WTC11 (cell line): ENCODE data around the gene ADAM8. TPM values are rescaled to one million over a fixed set of nuclear protein-coding genes. Genes with fewer than 3 reads are reported as not detected.

ENCODE experiments used
- ATAC-seq: fragments of 200-7000 bp; cut with Tn5 transposase; 2 replicates; pipeline ENCODE4 v1.10.0; 2021; ENCODE audit warnings: mild to moderate bottlenecking, moderate library complexity
- CTCF ChIA-PET: fragments of 300-600 bp; sonication (Branson Sonifier 250); formaldehyde crosslinking; loops from one replicate; lab custom pipeline; 2021; ENCODE audit warnings: antibody characterized with exemption; lab: Charles Lee
- POLR2A ChIA-PET: fragments of 350-600 bp; sonication (Branson Sonifier 250); formaldehyde crosslinking; loops from one replicate; lab custom pipeline; 2021; ENCODE audit warnings: antibody characterized with exemption; lab: Charles Lee
- DNase-seq: peaks from one replicate; pipeline ENCODE4 v3.0.0; 2021; ENCODE audit warnings: low spot score
- H3K27ac Mint-ChIP-seq: 2 replicates; pipeline ENCODE4 v1.8.0; 2021; ENCODE audit warnings: mixed read lengths
- H3K27me3 Mint-ChIP-seq: 2 replicates; pipeline ENCODE4 v1.8.0; 2021; ENCODE audit warnings: low read depth, mild to moderate bottlenecking, moderate library complexity, mixed read lengths
- H3K36me3 Mint-ChIP-seq: 2 replicates; pipeline ENCODE4 v1.8.0; 2021; ENCODE audit warnings: mixed read lengths
- H3K4me1 Mint-ChIP-seq: 2 replicates; pipeline ENCODE4 v1.8.0; 2022; ENCODE audit warnings: mixed read lengths
- H3K4me3 Mint-ChIP-seq: 2 replicates; pipeline ENCODE4 v1.8.0; 2021; ENCODE audit warnings: mild to moderate bottlenecking, moderate library complexity, mixed read lengths
- H3K9me3 Mint-ChIP-seq: 2 replicates; pipeline ENCODE4 v1.8.0; 2021; ENCODE audit warnings: mixed read lengths
- ATF3 ChIP-seq: sonication (generic); formaldehyde crosslinking; conservative IDR thresholded peaks from 2 replicates; pipeline ENCODE4 v1.8.1; 2022; ENCODE audit warnings: mild to moderate bottlenecking, missing genetic modification reagents
- CREB1 ChIP-seq: sonication (generic); formaldehyde crosslinking; IDR thresholded peaks from 2 replicates; pipeline ENCODE4 v1.8.0; 2023; ENCODE audit warnings: mild to moderate bottlenecking, missing genetic modification reagents
- CREM ChIP-seq: sonication (generic); formaldehyde crosslinking; IDR thresholded peaks from 2 replicates; pipeline ENCODE4 v1.8.1; 2022; ENCODE audit warnings: mild to moderate bottlenecking, missing genetic modification reagents, moderate library complexity
- E2F4 ChIP-seq: sonication (generic); formaldehyde crosslinking; IDR thresholded peaks from 2 replicates; pipeline ENCODE4 v1.8.1; 2022; ENCODE audit warnings: low read depth, mild to moderate bottlenecking, moderate library complexity, missing genetic modification reagents, borderline replicate concordance
- FOXP1 ChIP-seq: sonication (generic); formaldehyde crosslinking; IDR thresholded peaks from 2 replicates; pipeline ENCODE4 v1.8.0; 2022; ENCODE audit warnings: missing genetic modification reagents, mild to moderate bottlenecking, moderate library complexity, borderline replicate concordance
- GABPB1 ChIP-seq: sonication (generic); formaldehyde crosslinking; IDR thresholded peaks from 2 replicates; pipeline ENCODE4 v1.8.1; 2023; ENCODE audit warnings: mild to moderate bottlenecking, missing genetic modification reagents
- GTF2I ChIP-seq: fragments of 250-450 bp; sonication (Bioruptor Pico); conservative IDR thresholded peaks from 2 replicates; pipeline ENCODE4 v1.4.0; 2021; ENCODE audit warnings: mild to moderate bottlenecking
- HMGA2 ChIP-seq: fragments of 250-450 bp; sonication (Bioruptor Pico); IDR thresholded peaks from 2 replicates; pipeline ENCODE4 v1.4.0; 2021; ENCODE audit warnings: mild to moderate bottlenecking, moderate library complexity
- KAT7 ChIP-seq: sonication (generic); formaldehyde crosslinking; IDR thresholded peaks from 2 replicates; pipeline ENCODE4 v1.8.1; 2023; ENCODE audit warnings: missing genetic modification reagents, mild to moderate bottlenecking, borderline replicate concordance
- MLX ChIP-seq: sonication (generic); formaldehyde crosslinking; IDR thresholded peaks from 2 replicates; pipeline ENCODE4 v1.8.1; 2023; ENCODE audit warnings: mild to moderate bottlenecking, missing genetic modification reagents, moderate library complexity
- NFYB ChIP-seq: sonication (generic); formaldehyde crosslinking; conservative IDR thresholded peaks from 2 replicates; pipeline ENCODE4 v1.8.0; 2022; ENCODE audit warnings: low read depth, missing genetic modification reagents
- RELA ChIP-seq: sonication (generic); formaldehyde crosslinking; IDR thresholded peaks from 2 replicates; pipeline ENCODE4 v1.8.1; 2022; ENCODE audit warnings: missing genetic modification reagents, mild to moderate bottlenecking, borderline replicate concordance
- SP1 ChIP-seq: sonication (generic); formaldehyde crosslinking; conservative IDR thresholded peaks from 2 replicates; pipeline ENCODE4 v1.8.1; 2022; ENCODE audit warnings: missing genetic modification reagents
- TP53 ChIP-seq: sonication (generic); formaldehyde crosslinking; IDR thresholded peaks from 2 replicates; pipeline ENCODE4 v1.8.1; 2023; ENCODE audit warnings: mild to moderate bottlenecking, missing genetic modification reagents
- ZNF219 ChIP-seq: sonication (generic); formaldehyde crosslinking; IDR thresholded peaks from 2 replicates; pipeline ENCODE4 v1.8.0; 2023; ENCODE audit warnings: missing genetic modification reagents, mild to moderate bottlenecking, borderline replicate concordance
- ZSCAN18 ChIP-seq: fragments of 250-450 bp; sonication (Bioruptor Pico); IDR thresholded peaks from 2 replicates; pipeline ENCODE4 v2.1.2; 2022; ENCODE audit warnings: mild to moderate bottlenecking, moderate library complexity
- total RNA-seq: library from RNA; stranded (reverse); gene quantifications from 3 replicates; pipeline ENCODE4 v1.2.3, GENCODE V29; 2021
- TF ChIP-seq, protein P1 (sequence below): fragments of 250-450 bp; sonication (Bioruptor Pico); IDR thresholded peaks from 2 replicates; pipeline ENCODE4 v1.9.0; 2021; ENCODE audit warnings: mild to moderate bottlenecking, borderline replicate concordance
- TF ChIP-seq, protein P2 (sequence below): sonication (generic); formaldehyde crosslinking; IDR thresholded peaks from 2 replicates; pipeline ENCODE4 v1.8.1; 2022; ENCODE audit warnings: mild to moderate bottlenecking, missing genetic modification reagents, moderate library complexity, borderline replicate concordance

ADAM8 gene
- total RNA-seq, 1 experiment from 2014 or later: 7.2 TPM

GRCh38 chr10:133312769-133313145 is 36.1 kb upstream of the ADAM8 start:
- DNase-seq: no peak
- ChIA-PET CTCF (no interaction called here), POLR2A (no interaction called here)
- no peaks in the 10 kb centered on the region; the same call in 1 of the 2 replicates for H3K9me3 Mint-ChIP-seq
- H3K27me3 Mint-ChIP-seq: peaks cover 3% of the 10 kb centered on the region; the same call in 1 of the 2 replicates
- no peak overlapping the region for H3K27ac Mint-ChIP-seq
- no peak for ATAC-seq
- no peak overlapping the region for H3K4me3 Mint-ChIP-seq
- TF ChIP-seq NFYB (CRISPR knock-in tag): no peak
- TF ChIP-seq E2F4 (CRISPR knock-in tag): no peak
- no peak for TF ChIP-seq GTF2I
- no peak for TF ChIP-seq CREM (CRISPR knock-in tag)
- no peak for TF ChIP-seq GABPB1 (CRISPR knock-in tag)
- no peak for TF ChIP-seq CREB1 (CRISPR knock-in tag)
- TF ChIP-seq, protein P1, sequence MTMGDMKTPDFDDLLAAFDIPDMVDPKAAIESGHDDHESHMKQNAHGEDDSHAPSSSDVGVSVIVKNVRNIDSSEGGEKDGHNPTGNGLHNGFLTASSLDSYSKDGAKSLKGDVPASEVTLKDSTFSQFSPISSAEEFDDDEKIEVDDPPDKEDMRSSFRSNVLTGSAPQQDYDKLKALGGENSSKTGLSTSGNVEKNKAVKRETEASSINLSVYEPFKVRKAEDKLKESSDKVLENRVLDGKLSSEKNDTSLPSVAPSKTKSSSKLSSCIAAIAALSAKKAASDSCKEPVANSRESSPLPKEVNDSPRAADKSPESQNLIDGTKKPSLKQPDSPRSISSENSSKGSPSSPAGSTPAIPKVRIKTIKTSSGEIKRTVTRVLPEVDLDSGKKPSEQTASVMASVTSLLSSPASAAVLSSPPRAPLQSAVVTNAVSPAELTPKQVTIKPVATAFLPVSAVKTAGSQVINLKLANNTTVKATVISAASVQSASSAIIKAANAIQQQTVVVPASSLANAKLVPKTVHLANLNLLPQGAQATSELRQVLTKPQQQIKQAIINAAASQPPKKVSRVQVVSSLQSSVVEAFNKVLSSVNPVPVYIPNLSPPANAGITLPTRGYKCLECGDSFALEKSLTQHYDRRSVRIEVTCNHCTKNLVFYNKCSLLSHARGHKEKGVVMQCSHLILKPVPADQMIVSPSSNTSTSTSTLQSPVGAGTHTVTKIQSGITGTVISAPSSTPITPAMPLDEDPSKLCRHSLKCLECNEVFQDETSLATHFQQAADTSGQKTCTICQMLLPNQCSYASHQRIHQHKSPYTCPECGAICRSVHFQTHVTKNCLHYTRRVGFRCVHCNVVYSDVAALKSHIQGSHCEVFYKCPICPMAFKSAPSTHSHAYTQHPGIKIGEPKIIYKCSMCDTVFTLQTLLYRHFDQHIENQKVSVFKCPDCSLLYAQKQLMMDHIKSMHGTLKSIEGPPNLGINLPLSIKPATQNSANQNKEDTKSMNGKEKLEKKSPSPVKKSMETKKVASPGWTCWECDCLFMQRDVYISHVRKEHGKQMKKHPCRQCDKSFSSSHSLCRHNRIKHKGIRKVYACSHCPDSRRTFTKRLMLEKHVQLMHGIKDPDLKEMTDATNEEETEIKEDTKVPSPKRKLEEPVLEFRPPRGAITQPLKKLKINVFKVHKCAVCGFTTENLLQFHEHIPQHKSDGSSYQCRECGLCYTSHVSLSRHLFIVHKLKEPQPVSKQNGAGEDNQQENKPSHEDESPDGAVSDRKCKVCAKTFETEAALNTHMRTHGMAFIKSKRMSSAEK: no peak
- TF ChIP-seq ZSCAN18 (CRISPR knock-in tag): no peak
- TF ChIP-seq, protein P2, sequence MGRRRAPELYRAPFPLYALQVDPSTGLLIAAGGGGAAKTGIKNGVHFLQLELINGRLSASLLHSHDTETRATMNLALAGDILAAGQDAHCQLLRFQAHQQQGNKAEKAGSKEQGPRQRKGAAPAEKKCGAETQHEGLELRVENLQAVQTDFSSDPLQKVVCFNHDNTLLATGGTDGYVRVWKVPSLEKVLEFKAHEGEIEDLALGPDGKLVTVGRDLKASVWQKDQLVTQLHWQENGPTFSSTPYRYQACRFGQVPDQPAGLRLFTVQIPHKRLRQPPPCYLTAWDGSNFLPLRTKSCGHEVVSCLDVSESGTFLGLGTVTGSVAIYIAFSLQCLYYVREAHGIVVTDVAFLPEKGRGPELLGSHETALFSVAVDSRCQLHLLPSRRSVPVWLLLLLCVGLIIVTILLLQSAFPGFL (CRISPR knock-in tag): no peak
- no peak for TF ChIP-seq HMGA2 (CRISPR knock-in tag)
- no peak for TF ChIP-seq ZNF219
- no peak for TF ChIP-seq RELA (CRISPR knock-in tag)
- no peak for TF ChIP-seq SP1 (CRISPR knock-in tag)
- no peak for TF ChIP-seq KAT7 (CRISPR knock-in tag)
- no peak for TF ChIP-seq MLX
- no peak for TF ChIP-seq FOXP1 (CRISPR knock-in tag)
- TF ChIP-seq ATF3: no peak
- no peak for TF ChIP-seq TP53
- H3K36me3 Mint-ChIP-seq: peaks cover 18% of the 10 kb centered on the region
- peaks cover 5% of the 10 kb centered on the region for H3K4me1 Mint-ChIP-seq
